NCI-H82 (cell line): ENCODE measurements around the gene HNRNPUL1.
"Not testable (repeated sequence)": the region's sequence is repeated elsewhere in the genome, so short reads cannot be mapped to it uniquely, and the experiment has no call there.

Experiments used
- DNase-seq: peaks from one replicate; lab custom pipeline; 2025; lab: John Stamatoyannopoulos, UW

The HNRNPUL1 gene

DNA sequence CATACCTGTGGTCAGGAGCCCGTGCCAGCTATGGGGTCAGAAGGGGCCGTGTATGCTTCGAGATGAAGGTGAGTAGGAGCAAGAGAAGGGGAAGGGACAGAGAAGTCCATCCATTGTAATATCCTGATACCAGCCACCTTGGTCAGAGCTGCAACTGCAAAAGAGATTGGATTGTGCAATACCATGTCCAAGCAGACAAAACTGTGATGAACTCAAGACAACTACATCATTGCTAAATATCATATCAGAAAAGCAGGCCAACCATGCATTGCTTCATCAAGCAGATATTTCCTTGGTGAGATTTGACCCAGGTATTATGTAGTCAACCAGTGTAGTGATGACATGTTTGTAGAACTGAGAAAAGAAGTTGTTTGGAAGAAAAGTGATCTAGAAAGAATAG is 12.1 kb downstream of the HNRNPUL1 start:
- no peak for DNase-seq

- no peak for DNase-seq
Measured at GRCh38 chr19:41278478-41278877, 14.3 kb downstream of the HNRNPUL1 start.

DNA sequence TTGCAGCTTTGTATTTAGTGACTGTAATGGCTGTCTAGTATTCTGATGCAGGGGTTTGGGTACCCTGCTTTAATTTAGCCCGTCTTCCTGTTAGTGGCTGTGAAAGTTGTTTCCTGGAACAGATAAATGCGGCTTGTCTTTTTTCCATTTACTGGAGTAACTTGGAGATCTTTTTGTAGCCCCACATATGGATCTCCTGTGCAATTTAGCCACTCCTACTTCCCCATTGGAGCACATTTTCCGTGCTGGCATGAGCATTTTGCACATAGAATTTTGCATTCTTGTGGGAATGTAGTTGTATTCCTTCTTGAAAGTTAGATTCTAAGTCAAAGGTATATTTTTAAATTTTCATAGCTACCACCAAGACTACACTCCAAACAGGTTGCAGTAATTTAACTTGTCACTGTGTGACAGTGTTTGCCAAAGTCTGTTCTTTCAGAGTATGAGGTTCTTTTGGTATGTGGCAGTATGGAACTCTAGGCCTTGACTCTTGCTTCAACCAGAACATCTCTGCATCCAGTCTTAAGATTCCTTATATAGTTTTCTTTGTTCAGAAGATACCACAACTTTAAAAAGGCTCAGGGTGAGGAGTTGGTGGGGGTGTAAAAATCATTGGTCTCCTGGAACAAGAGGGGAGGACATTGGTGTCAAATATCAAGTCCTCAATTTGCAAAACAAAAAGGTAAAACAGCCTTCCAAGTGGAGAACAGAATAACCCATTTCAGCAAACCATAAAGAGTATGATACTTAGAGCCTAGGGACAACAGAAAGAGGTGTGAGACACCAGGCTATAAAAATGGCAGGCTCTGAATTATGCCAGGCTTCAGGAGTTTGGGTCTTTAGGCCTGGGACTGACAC is 24.7 kb downstream of the HNRNPUL1 start:
- DNase-seq, result no peak

DNA sequence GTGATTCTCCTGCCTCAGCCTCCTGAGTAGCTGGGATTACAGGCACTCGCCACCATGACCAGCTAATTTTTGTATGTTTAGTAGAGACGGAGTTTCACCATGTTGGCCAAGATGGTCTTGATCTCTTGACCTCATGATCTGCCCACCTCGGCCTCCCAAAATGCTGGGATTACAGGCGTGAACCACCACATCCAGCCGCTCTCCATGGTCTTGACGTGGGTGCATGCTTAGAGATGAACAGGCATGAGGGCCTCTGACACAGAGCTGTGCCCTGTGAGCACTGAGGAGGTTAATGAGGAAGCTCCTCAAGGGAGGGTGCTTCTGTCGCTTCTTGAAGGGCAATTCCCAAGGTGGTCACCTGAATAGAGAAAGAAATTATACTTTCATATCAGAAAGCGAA is 25.6 kb downstream of the HNRNPUL1 start:
- not testable (repeated sequence) for DNase-seq

GRCh38 chr19:41294393-41294792 is 30.2 kb downstream of the HNRNPUL1 start:
- DNase-seq, result no peak

GRCh38 chr19:41295499-41295898 is 31.3 kb downstream of the HNRNPUL1 start:
- DNase-seq, result no peak

- no peak for DNase-seq
Measured at GRCh38 chr19:41296433-41296871, 32.3 kb downstream of the HNRNPUL1 start.

- no peak for DNase-seq
Measured at GRCh38 chr19:41297628-41298347, 33.6 kb downstream of the HNRNPUL1 start.

DNA sequence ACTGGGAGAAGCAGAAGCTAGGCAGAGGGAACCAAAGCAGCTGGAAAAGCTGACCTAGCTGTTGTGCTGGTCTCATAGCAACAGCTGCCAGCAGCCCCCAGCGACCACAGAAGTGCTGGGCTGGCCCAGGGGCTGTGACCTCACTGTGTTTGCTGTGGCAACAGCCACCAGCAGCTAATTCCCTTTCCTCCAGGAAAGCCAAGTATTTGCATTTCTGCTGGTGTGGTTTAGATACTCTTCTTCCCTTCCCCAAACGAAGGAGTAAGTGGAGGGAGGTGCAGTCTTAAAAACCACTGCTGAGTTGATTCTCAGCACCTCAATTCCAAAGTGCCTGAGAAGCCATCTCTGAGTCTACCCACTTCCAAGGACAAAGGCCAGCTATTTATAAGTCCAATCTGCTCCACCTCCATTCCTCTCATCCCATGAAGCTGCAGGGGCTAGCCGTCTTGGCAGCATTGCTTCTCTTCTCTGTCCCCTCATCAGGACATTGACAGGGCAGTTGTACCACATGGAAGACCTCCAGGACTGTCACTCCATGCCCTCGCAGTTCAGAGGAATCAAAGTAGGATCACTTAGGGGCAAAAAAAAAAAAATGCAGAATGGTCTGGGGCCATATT is 34.3 kb downstream of the HNRNPUL1 start:
- peak; percentile 23 for DNase-seq

GRCh38 chr19:41299046-41299754 is 35.0 kb downstream of the HNRNPUL1 start:
- DNase-seq, result no peak

- peak; percentile 44 for DNase-seq
Measured at GRCh38 chr19:41299755-41300089, 35.5 kb downstream of the HNRNPUL1 start.

DNA sequence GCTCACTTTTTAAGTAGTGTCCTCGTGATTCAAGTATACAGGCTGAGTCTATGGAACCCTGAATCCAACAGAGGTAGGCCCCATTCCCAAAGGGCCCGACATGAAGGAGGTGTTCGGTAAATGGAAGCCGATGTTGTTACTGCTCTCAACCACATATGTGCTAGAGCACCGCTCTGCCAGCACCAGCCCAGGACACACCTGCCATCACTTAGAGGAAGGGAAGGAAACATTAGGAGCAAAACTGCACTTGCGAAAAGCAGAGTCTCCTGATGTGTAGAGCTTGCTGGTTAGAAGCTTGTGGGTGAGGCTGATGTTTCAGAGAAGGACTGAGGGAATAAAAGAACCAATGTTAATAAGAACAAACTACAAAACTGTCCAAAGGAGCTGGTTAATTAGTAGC is 36.4 kb downstream of the HNRNPUL1 start:
- no peak for DNase-seq

DNA sequence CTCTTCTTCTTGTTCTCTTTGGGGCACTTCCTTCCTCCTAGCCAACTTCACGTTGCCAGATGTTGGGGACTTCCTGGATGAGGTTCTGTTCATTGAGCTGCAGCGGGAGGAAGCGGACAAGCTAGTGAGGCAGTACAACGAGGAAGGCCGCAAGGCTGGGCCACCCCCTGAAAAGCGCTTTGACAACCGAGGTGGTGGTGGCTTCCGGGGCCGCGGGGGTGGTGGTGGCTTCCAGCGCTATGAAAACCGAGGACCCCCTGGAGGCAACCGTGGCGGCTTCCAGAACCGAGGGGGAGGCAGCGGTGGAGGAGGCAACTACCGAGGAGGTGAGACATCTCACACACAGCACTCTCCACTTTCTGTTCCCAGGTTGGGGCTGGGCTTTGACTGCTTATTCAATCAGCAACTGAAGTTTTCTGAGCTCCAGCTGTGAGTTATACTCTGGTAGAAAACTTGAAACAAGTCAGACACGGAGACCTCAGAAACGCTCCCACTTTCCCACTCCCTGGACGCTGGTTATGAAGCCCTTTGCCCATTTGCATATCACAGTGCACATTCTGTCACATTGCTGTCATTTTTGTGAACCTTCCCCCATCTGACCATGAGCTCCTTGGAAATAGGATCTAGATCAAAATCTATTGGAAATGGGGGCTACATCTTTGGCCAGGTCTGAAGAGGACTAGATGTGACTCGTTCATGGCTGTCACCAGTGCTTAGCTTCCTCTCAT is 38.6 kb downstream of the HNRNPUL1 start:
- no peak for DNase-seq

- DNase-seq, result no peak
Measured at GRCh38 chr19:41303954-41304353, 39.8 kb downstream of the HNRNPUL1 start.

- no peak for DNase-seq
Measured at GRCh38 chr19:41304706-41305483, 40.7 kb downstream of the HNRNPUL1 start.

DNA sequence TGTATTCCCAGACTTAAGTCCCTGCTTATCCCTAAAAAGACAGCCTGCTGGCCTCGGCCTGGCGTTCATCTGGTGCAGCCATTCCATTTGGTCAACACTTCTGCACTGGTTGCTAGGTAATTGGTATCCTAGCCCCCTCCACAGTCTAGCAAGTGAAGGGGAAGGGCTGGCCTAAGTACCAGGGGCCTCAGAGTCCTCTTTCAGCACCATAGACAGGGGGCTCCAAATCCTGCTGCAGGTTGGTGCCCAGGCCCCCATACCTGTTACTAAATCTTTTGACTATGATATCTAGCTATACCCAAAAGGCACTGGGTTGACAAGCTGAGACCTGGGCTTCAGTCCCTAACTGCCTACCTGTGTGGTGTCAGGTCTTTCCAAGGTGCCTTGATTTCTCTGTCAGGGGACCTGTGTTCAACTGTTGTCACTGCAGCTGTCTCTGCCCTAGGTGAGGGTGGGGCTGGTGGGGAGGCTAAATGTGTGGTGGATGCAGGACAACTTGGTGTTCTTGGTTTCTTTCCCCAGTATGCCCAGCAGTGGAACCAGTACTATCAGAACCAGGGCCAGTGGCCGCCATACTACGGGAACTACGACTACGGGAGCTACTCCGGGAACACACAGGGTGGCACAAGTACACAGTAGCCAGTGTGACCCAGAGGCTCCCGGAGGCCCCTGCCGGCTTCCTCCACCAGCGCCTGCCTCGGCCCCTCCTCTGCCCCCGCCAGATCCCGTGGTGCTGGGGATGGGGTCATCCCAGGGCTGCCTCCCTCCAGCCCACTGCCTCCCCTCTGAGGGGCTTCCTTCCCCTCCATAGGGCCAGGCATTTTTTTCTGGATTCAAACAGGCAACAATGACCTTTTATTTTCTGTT is 42.0 kb downstream of the HNRNPUL1 start:
- no peak for DNase-seq

- DNase-seq, result no peak
Measured at GRCh38 chr19:41307090-41307875, 43.1 kb downstream of the HNRNPUL1 start.

DNA sequence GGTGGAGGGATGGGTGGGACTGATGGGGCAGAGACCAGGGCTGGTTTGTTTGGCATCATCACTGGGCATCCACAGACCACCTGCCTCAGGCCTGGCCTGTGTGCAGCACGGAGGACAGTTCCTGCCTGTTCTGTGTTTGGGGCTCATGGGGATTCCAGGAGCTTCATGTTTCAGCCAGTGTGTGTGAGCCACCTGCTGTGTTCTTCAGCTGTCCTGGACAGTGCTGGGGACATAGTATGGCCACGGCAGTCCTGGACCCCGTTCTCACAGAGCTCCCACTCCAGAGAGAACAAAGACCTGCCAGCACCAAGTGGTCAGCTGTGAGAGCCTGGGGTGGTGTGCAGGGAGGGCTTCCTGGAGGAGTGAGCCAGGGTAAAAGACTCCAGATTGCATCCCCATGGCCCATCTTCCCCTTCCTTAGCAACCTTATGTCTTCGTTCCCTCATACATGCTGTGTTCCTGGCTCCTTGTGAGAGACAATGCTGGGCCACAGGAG is 43.8 kb downstream of the HNRNPUL1 start:
- no peak for DNase-seq
